Stomach smooth muscle (tissue), 2 donors: Measurements from ENCODE around the gene MAB21L4.

Experiments used
- H3K27ac ChIP-seq: one replicate; pipeline ENCODE4 v1.7.0; 2013; ENCODE audit warnings: mild to moderate bottlenecking, low read length, inconsistent platforms
- H3K27me3 ChIP-seq, 2 donors: one replicate each; pipeline ENCODE4 v1.7.0; 2013; ENCODE audit warnings: low read length in 2 of 2; ENCODE audit not compliant: insufficient read depth in 2 of 2, control insufficient read depth in 1 of 2
- H3K36me3 ChIP-seq, 2 donors: one replicate each; pipeline ENCODE4 v1.7.0; 2013; ENCODE audit warnings: low read length in 2 of 2; ENCODE audit not compliant: control insufficient read depth in 2 of 2, insufficient read depth in 2 of 2
- H3K4me1 ChIP-seq: one replicate; pipeline ENCODE4 v1.7.0; 2013; ENCODE audit warnings: low read length; ENCODE audit not compliant: control insufficient read depth, insufficient read depth
- H3K4me3 ChIP-seq, 2 donors: one replicate each; pipeline ENCODE4 v1.7.0; 2013; ENCODE audit warnings: low read length in 2 of 2
- H3K9ac ChIP-seq, 2 donors: one replicate each; pipeline ENCODE4 v1.7.0; 2013; ENCODE audit warnings: low read length in 2 of 2, mild to moderate bottlenecking in 1 of 2
- H3K9me3 ChIP-seq, 2 donors: one replicate each; pipeline ENCODE4 v1.7.0; 2013; ENCODE audit warnings: low read length in 2 of 2; ENCODE audit not compliant: control insufficient read depth in 2 of 2
- donor health status: healthy.
- donor health status: Pancreatic carcinoma.

MAB21L4 gene

GRCh38 chr2:240895656-240896388 lies at the start of gene MAB21L4:
Gene MAB21L4 (minus strand): TSS chr2:240896156. CDS start chr2:240895997, 159 bp downstream.
- no peak within 1 kb of the TSS for H3K4me3 ChIP-seq
- H3K9me3 ChIP-seq = no peaks in the 10 kb centered on the region
- H3K4me1 ChIP-seq = peaks cover 7% of the 10 kb centered on the region
- H3K27ac ChIP-seq = no peak within 1 kb of the TSS
- H3K36me3 ChIP-seq = no peaks in the 10 kb centered on the region
- H3K27me3 ChIP-seq = no peaks in the 10 kb centered on the region
- H3K9ac ChIP-seq = no peak within 1 kb of the TSS

GRCh38 chr2:240936106-240936505 lies 40.1 kb upstream of the MAB21L4 start:
- Histone ChIP-seq H3K9me3 (peaks cover 3 to 14% of the 10 kb centered on the region in 2 donors), H3K9ac (no peak overlapping the region), H3K27me3 (no peaks in the 10 kb centered on the region)

GRCh38 chr2:240935103-240935876 lies 39.3 kb upstream of the MAB21L4 start:
- Histone ChIP-seq H3K27ac (no peak overlapping the region), H3K27me3 (no peaks in the 10 kb centered on the region), H3K9me3 (peaks cover 3 to 14% of the 10 kb centered on the region in 2 donors), H3K36me3 (no peaks in the 10 kb centered on the region), H3K4me3 (no peak overlapping the region), H3K4me1 (no peaks in the 10 kb centered on the region), H3K9ac (no peak overlapping the region)

More at GRCh38 chr2:240936106-240936505, 40.1 kb upstream of the MAB21L4 start:
- Histone ChIP-seq H3K27ac (no peak overlapping the region), H3K4me3 (no peak overlapping the region), H3K36me3 (no peaks in the 10 kb centered on the region), H3K4me1 (no peaks in the 10 kb centered on the region)

GRCh38 chr2:240934701-240935102 lies 38.7 kb upstream of the MAB21L4 start:
- Histone ChIP-seq H3K27ac (no peak overlapping the region), H3K4me3 (no peak overlapping the region), H3K9me3 (peaks cover 3 to 14% of the 10 kb centered on the region in 2 donors), H3K36me3 (no peaks in the 10 kb centered on the region), H3K4me1 (no peaks in the 10 kb centered on the region), H3K9ac (no peak overlapping the region), H3K27me3 (no peaks in the 10 kb centered on the region)

- H3K9ac ChIP-seq = no peak overlapping the region
- H3K27me3 ChIP-seq = no peaks in the 10 kb centered on the region
- no peaks in the 10 kb centered on the region for H3K4me1 ChIP-seq
- H3K36me3 ChIP-seq = no peaks in the 10 kb centered on the region
- H3K9me3 ChIP-seq = peaks cover 3 to 14% of the 10 kb centered on the region in 2 donors
- H3K27ac ChIP-seq = no peak overlapping the region
- H3K4me3 ChIP-seq = no peak overlapping the region
These were observed 38.2 kb upstream of the MAB21L4 start for GRCh38 chr2:240933966-240934700.

GRCh38 chr2:240933048-240933965 lies 37.4 kb upstream of the MAB21L4 start:
- Histone ChIP-seq H3K9me3 (peaks cover 3 to 14% of the 10 kb centered on the region in 2 donors), H3K27me3 (peaks cover 0 to 2% of the 10 kb centered on the region in 2 donors), H3K9ac (no peak overlapping the region), H3K27ac (no peak overlapping the region), H3K4me3 (no peak overlapping the region), H3K4me1 (no peaks in the 10 kb centered on the region), H3K36me3 (no peaks in the 10 kb centered on the region)

GRCh38 chr2:240932724-240933047 lies 36.7 kb upstream of the MAB21L4 start:
- Histone ChIP-seq H3K27ac (no peak overlapping the region), H3K4me1 (no peaks in the 10 kb centered on the region), H3K27me3 (peaks cover 0 to 2% of the 10 kb centered on the region in 2 donors), H3K36me3 (no peaks in the 10 kb centered on the region), H3K4me3 (no peak overlapping the region), H3K9ac (no peak overlapping the region), H3K9me3 (peaks cover 3 to 10% of the 10 kb centered on the region in 2 donors)

GRCh38 chr2:240932001-240932723 lies 36.2 kb upstream of the MAB21L4 start:
- Histone ChIP-seq H3K4me3 (no peak overlapping the region), H3K27me3 (peaks cover 0 to 2% of the 10 kb centered on the region in 2 donors), H3K9ac (no peak overlapping the region), H3K9me3 (peaks cover 3 to 6% of the 10 kb centered on the region in 2 donors), H3K27ac (no peak overlapping the region), H3K36me3 (no peaks in the 10 kb centered on the region), H3K4me1 (no peaks in the 10 kb centered on the region)

- Histone ChIP-seq H3K4me3 (no peak overlapping the region), H3K27me3 (peaks cover 0 to 2% of the 10 kb centered on the region in 2 donors), H3K9me3 (peaks cover under 1 to 2% of the 10 kb centered on the region in 2 donors), H3K4me1 (peaks cover 3% of the 10 kb centered on the region), H3K27ac (no peak overlapping the region), H3K36me3 (no peaks in the 10 kb centered on the region), H3K9ac (no peak overlapping the region)
These were observed 35.5 kb upstream of the MAB21L4 start for GRCh38 chr2:240931319-240931949.
